ENCODE results near the gene IL17C. TPM values are rescaled to one million over a fixed set of nuclear protein-coding genes. Genes with fewer than 3 reads are reported as not detected.

The IL17C gene
- total and polyA plus RNA-seq, 4 donors, result not detected

DNA sequence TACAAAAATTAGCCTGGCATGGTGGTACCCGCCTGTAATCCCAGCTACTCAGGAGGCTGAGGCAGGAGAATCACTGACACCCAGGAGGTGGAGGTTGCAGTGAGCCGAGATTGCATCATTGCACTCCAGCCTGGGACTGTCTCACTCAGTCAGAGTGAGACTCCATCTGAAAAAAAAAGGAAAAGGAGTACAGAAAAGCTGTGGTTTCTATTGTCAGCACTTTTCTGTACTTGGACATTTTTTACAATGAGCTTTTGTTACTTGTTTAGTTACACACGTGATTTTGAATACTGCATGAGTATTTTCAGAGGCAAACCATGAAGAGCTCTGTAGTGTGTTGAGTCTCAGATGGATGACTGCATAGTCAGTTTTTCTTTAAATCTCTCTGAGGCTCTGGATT is 41.9 kb upstream of the IL17C start:
- 80% methylated on average over 2 of the region's 3 CpGs for WGBS (ENCODE audit: insufficient coverage)
- H3K27ac ChIP-seq (ENCODE audit: low read depth, low read length), result no peak overlapping the region
- peaks cover 14% of the 10 kb centered on the region for H3K4me1 ChIP-seq (ENCODE audit: control insufficient read depth, insufficient read depth, low read length)

GRCh38 chr16:88597856-88598491 is 40.4 kb upstream of the IL17C start:
- Histone ChIP-seq H3K9me3 (ENCODE audit: control insufficient read depth, insufficient read depth, low read length) (no peaks in the 10 kb centered on the region), H3K27ac (ENCODE audit: low read depth, low read length) (no peak overlapping the region), H3K4me3 (ENCODE audit: low read depth, low read length) (no peak overlapping the region), H3K27me3 (ENCODE audit: control insufficient read depth, insufficient read depth, low read length) (no peaks in the 10 kb centered on the region), H3K4me1 (ENCODE audit: control insufficient read depth, insufficient read depth, low read length) (peaks cover 14% of the 10 kb centered on the region), H3K36me3 (ENCODE audit: control insufficient read depth, insufficient read depth, low read length) (peaks cover 69% of the 10 kb centered on the region)
- 90% methylated on average over 18 of the region's 21 CpGs for WGBS (ENCODE audit: insufficient coverage)
- DNase-seq (ENCODE audit: low read depth in 4 of 6, low spot score in 6 of 6), result no peak

More for the DNA sequence above, 41.9 kb upstream of the IL17C start:
- no peak for DNase-seq (ENCODE audit: low read depth in 4 of 6, low spot score in 6 of 6)
- H3K9me3 ChIP-seq (ENCODE audit: control insufficient read depth, insufficient read depth, low read length), result no peaks in the 10 kb centered on the region
- no peak overlapping the region for H3K4me3 ChIP-seq (ENCODE audit: low read depth, low read length)
- peaks cover 59% of the 10 kb centered on the region for H3K36me3 ChIP-seq (ENCODE audit: control insufficient read depth, insufficient read depth, low read length)
- H3K27me3 ChIP-seq (ENCODE audit: control insufficient read depth, insufficient read depth, low read length), result no peaks in the 10 kb centered on the region

DNA sequence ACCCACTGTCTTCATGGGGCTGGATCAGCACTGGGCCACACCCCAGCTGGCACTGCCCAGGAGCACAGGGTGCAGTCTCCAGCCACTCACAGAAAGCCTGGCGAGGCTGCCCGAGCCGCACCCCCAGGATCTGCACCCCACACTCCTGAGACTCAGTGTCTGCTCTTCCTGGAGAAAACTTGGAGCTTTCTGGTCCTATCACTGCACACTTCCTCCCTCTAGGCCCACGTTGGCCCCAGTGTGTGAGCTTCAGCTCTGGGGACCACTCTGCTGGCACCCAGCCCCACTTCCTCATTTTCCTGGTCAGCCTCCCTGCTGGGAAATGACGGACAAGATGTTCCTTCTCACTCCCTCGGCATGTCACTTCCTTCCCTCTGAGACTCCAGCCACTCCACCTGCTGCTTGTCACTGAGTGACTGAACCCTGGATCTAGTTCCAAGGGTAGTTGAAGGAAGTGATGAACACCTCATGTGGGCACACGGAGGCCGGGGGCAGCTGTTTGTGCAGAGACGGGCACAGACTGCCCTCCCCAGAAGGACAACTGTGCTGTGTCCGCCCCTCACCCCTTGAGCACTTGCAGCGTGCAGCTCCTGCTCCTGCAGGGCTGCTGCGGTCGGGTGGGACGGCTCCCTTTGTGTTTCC is 39.2 kb upstream of the IL17C start:
- peak in 1 of 6 donors; percentile 33 for DNase-seq (ENCODE audit: low read depth in 4 of 6, low spot score in 6 of 6)
- Histone ChIP-seq H3K27me3 (ENCODE audit: control insufficient read depth, insufficient read depth, low read length) (no peaks in the 10 kb centered on the region), H3K4me3 (ENCODE audit: low read depth, low read length) (no peak overlapping the region), H3K9me3 (ENCODE audit: control insufficient read depth, insufficient read depth, low read length) (no peaks in the 10 kb centered on the region), H3K36me3 (ENCODE audit: control insufficient read depth, insufficient read depth, low read length) (peaks cover 64% of the 10 kb centered on the region), H3K4me1 (ENCODE audit: control insufficient read depth, insufficient read depth, low read length) (peaks cover 7% of the 10 kb centered on the region), H3K27ac (ENCODE audit: low read depth, low read length) (no peak overlapping the region)
- WGBS (ENCODE audit: insufficient coverage), result 87% methylated on average over 12 of the region's 14 CpGs

DNA sequence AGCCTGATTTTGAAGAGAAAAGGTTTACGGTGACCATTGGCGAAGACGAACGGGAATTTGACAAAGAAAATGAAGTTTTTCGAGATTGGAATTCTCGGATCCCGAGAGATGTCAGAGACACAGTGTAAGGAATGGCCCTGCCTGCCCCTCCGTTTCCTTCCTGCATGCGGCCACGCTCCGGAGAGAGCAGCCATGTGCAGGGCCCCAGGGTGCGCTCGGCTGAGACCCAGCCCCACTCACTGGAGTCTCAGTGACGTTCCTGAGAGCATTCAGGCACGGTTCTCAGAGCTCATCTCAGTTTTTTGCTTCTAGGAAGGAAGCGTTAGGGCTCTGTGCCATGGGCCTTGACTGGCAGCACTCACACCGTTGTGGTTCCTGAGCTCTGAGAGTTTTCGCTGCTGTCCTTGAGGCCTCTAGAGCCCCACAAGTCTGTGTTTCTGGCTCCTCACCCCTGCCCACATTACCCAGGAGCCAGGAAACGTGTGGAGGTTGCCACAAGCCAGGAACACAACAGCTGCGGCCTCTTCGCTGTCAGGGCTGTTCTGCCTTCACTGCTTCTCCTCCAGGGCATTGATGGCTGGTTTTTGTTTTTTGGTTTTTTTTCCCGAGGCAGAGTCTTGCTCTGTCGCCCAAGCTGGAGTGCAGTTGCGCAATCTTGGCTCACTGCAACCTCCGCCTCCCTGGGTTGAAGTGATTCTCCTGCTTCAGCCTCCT is 38.4 kb upstream of the IL17C start:
- Histone ChIP-seq H3K27ac (ENCODE audit: low read depth, low read length) (no peak overlapping the region), H3K27me3 (ENCODE audit: control insufficient read depth, insufficient read depth, low read length) (no peaks in the 10 kb centered on the region), H3K4me1 (ENCODE audit: control insufficient read depth, insufficient read depth, low read length) (peaks cover 7% of the 10 kb centered on the region), H3K9me3 (ENCODE audit: control insufficient read depth, insufficient read depth, low read length) (no peaks in the 10 kb centered on the region), H3K36me3 (ENCODE audit: control insufficient read depth, insufficient read depth, low read length) (peaks cover 71% of the 10 kb centered on the region), H3K4me3 (ENCODE audit: low read depth, low read length) (no peak overlapping the region)
- no peak for DNase-seq (ENCODE audit: low read depth in 4 of 6, low spot score in 6 of 6)
- WGBS (ENCODE audit: insufficient coverage), result 91% methylated on average over 23 of the region's 25 CpGs

DNA sequence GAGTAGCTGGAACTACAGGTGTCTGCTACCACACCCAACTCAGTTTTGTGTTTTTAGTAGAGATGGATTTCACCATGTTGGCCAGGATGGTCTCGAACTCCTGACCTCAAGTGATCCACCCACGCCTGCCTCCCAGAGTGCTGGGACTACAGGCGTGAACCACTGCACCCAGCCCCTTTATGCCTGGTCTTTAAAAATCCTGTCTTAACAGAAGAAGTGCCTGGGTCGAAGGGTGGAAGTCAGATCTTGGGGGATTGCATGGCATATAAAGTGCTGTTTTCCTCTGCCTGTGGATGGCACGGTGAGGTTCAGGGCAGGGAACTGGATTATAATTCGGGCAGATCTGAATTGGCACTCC is 37.9 kb upstream of the IL17C start:
- DNase-seq (ENCODE audit: low read depth in 4 of 6, low spot score in 6 of 6), result no peak
- peaks cover 74% of the 10 kb centered on the region for H3K36me3 ChIP-seq (ENCODE audit: control insufficient read depth, insufficient read depth, low read length)
- H3K4me1 ChIP-seq (ENCODE audit: control insufficient read depth, insufficient read depth, low read length), result peaks cover 5% of the 10 kb centered on the region
- no peaks in the 10 kb centered on the region for H3K27me3 ChIP-seq (ENCODE audit: control insufficient read depth, insufficient read depth, low read length)
- no peaks in the 10 kb centered on the region for H3K9me3 ChIP-seq (ENCODE audit: control insufficient read depth, insufficient read depth, low read length)
- H3K27ac ChIP-seq (ENCODE audit: low read depth, low read length), result no peak overlapping the region
- 97% methylated on average over 5 of the region's 6 CpGs for WGBS (ENCODE audit: insufficient coverage)
- no peak overlapping the region for H3K4me3 ChIP-seq (ENCODE audit: low read depth, low read length)

DNA sequence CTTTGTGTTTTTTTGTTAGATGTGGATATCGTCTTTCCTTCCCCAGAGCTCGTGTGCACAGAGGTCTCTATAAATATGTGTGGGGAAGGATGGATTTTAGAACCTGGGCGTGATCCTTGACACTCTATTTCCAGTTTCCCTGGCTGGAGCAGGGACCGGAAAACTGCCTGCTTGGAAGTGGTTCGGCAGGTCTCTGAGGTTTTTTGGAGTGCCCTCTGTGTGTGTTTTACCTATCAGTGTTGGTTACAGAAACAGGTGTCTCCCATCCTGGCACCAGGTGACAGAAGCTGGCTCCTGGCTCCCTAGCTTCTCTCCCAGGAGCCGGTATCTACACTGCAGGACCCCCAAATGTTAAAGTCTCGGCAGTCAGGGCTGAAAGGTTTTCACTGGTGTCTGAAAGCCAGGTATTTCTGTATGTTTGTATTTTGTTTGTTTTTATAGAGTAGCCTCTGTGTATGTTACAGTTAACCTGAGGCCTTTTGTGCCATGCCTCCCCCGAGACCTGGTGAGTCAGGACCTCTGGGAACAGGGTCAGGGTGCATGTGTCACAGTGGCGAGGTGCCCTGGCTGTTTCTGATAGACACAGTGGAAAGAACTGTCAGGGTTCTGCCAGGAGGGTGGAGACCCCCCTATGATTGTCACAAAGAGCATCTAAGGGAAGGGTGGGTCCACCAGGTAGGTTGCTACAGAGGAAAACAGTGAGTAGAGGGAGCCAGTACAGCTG is 36.9 kb upstream of the IL17C start:
- no peak for DNase-seq (ENCODE audit: low read depth in 4 of 6, low spot score in 6 of 6)
- H3K27me3 ChIP-seq (ENCODE audit: control insufficient read depth, insufficient read depth, low read length), result no peaks in the 10 kb centered on the region
- H3K4me1 ChIP-seq (ENCODE audit: control insufficient read depth, insufficient read depth, low read length), result peaks cover 12% of the 10 kb centered on the region
- H3K4me3 ChIP-seq (ENCODE audit: low read depth, low read length), result no peak overlapping the region
- no peaks in the 10 kb centered on the region for H3K9me3 ChIP-seq (ENCODE audit: control insufficient read depth, insufficient read depth, low read length)
- H3K27ac ChIP-seq (ENCODE audit: low read depth, low read length), result no peak overlapping the region
- peaks cover 80% of the 10 kb centered on the region for H3K36me3 ChIP-seq (ENCODE audit: control insufficient read depth, insufficient read depth, low read length)
- whole genome bisulfite sequencing (ENCODE audit: insufficient coverage), result 87% methylated on average over 7 of the region's 9 CpGs

- H3K27me3 ChIP-seq (ENCODE audit: control insufficient read depth, insufficient read depth, low read length), result no peaks in the 10 kb centered on the region
- H3K27ac ChIP-seq (ENCODE audit: low read depth, low read length), result no peak overlapping the region
- 82% methylated on average over 7 of the region's 7 CpGs for WGBS (ENCODE audit: insufficient coverage)
- H3K4me3 ChIP-seq (ENCODE audit: low read depth, low read length), result no peak overlapping the region
- DNase-seq (ENCODE audit: low read depth in 4 of 6, low spot score in 6 of 6), result no peak
- H3K9me3 ChIP-seq (ENCODE audit: control insufficient read depth, insufficient read depth, low read length), result no peaks in the 10 kb centered on the region
- H3K4me1 ChIP-seq (ENCODE audit: control insufficient read depth, insufficient read depth, low read length), result peaks cover 16% of the 10 kb centered on the region
- H3K36me3 ChIP-seq (ENCODE audit: control insufficient read depth, insufficient read depth, low read length), result peaks cover 86% of the 10 kb centered on the region
Observed at GRCh38 chr16:88602091-88602490, 36.3 kb upstream of the IL17C start.

- Histone ChIP-seq H3K27me3 (ENCODE audit: control insufficient read depth, insufficient read depth, low read length) (no peaks in the 10 kb centered on the region), H3K4me3 (ENCODE audit: low read depth, low read length) (no peak overlapping the region), H3K36me3 (ENCODE audit: control insufficient read depth, insufficient read depth, low read length) (peaks cover 77% of the 10 kb centered on the region), H3K4me1 (ENCODE audit: control insufficient read depth, insufficient read depth, low read length) (peaks cover 15% of the 10 kb centered on the region), H3K9me3 (ENCODE audit: control insufficient read depth, insufficient read depth, low read length) (no peaks in the 10 kb centered on the region), H3K27ac (ENCODE audit: low read depth, low read length) (no peak overlapping the region)
- DNase-seq (ENCODE audit: low read depth in 4 of 6, low spot score in 6 of 6), result no peak
- WGBS (ENCODE audit: insufficient coverage), result 86% methylated on average over 16 of the region's 20 CpGs
Observed at GRCh38 chr16:88605186-88606147, 32.9 kb upstream of the IL17C start.

Measured in spinal cord (tissue), 10 donors.